Measurements from ENCODE around the gene PLEKHA3.

- TF ChIP-seq POLR2AphosphoS5 (IDR thresholded peaks at IDR 0.05) (no peak), CTCF (IDR thresholded peaks at IDR 0.05) (no peak), POLR2A (IDR thresholded peaks at IDR 0.05) (no peak)
Measured at GRCh38 chr2:178530625-178531142, 50.4 kb downstream of the PLEKHA3 start.
